IMR-90 (cell line): ENCODE measurements around the gene EXPH5. TPM values are rescaled to one million over a fixed set of nuclear protein-coding genes. Genes with fewer than 3 reads are reported as not detected.

ENCODE experiments used
- ATAC-seq: fragments of 200-7000 bp; cut with Tn5 transposase; 2 replicates; pipeline ENCODE4 v1.9.1; 2020; ENCODE audit warnings: low read depth, mild to moderate bottlenecking, moderate library complexity
- BruUV-seq: library from RNA; stranded (reverse); fragments of 400-500 nt; replicated peaks from 2 replicates; lab custom pipeline; 2021; lab: Mats Ljungman, UMichigan
- CTCF ChIA-PET: fragments of 300-600 bp; formaldehyde crosslinking; extraction: SDS; loops from one replicate; lab custom pipeline; 2021; ENCODE audit warnings: antibody characterized with exemption; lab: Yijun Ruan, JAX
- POLR2A ChIA-PET: fragments of 300-600 bp; sonication (Branson Sonifier 250); formaldehyde crosslinking; loops from one replicate; lab custom pipeline; 2022; ENCODE audit warnings: antibody characterized with exemption; ENCODE audit not compliant: unreplicated experiment; lab: Charles Lee
- DNase-seq: peaks from one replicate; pipeline ENCODE4 v3.0.0; 2013
- H2AFZ ChIP-seq: replicated peaks from 2 replicates; pipeline ENCODE3; 2013; ENCODE audit warnings: low read length, mild to moderate bottlenecking; ENCODE audit not compliant: poor library complexity
- H2AK5ac ChIP-seq: 2 replicates; pipeline ENCODE4 v1.6.1; 2013; ENCODE audit warnings: low read depth, low read length, inconsistent platforms
- H2AK9ac ChIP-seq: replicated peaks from 2 replicates; pipeline ENCODE3; 2013; ENCODE audit warnings: mild to moderate bottlenecking, low read depth, low read length, moderate library complexity; ENCODE audit not compliant: poor library complexity
- H2BK120ac ChIP-seq: 2 replicates; pipeline ENCODE4 v1.6.1; 2013; ENCODE audit warnings: low read depth, low read length, inconsistent platforms
- H2BK15ac ChIP-seq: 3 replicates; pipeline ENCODE4 v1.6.1; 2013; ENCODE audit warnings: low read depth, low read length, inconsistent platforms
- H2BK20ac ChIP-seq: 2 replicates; pipeline ENCODE4 v1.6.1; 2013; ENCODE audit warnings: low read depth, mild to moderate bottlenecking, inconsistent platforms, low read length, moderate library complexity
- H2BK5ac ChIP-seq: 2 replicates; pipeline ENCODE4 v1.6.1; 2013; ENCODE audit warnings: mild to moderate bottlenecking, low read depth, low read length, inconsistent platforms; ENCODE audit not compliant: poor library complexity, severe bottlenecking
- H3K14ac ChIP-seq: replicated peaks from 2 replicates; pipeline ENCODE4 v1.6.1; 2013; ENCODE audit warnings: low read depth, low read length, inconsistent platforms
- H3K18ac ChIP-seq: 2 replicates; pipeline ENCODE4 v1.6.1; 2013; ENCODE audit warnings: low read depth, low read length, control low read depth
- H3K23ac ChIP-seq: 2 replicates; pipeline ENCODE4 v1.6.1; 2013; ENCODE audit warnings: low read depth, low read length, inconsistent platforms
- H3K27ac ChIP-seq: 2 replicates; pipeline ENCODE4 v1.5.1; 2013; ENCODE audit warnings: mild to moderate bottlenecking, control low read depth, low read length; ENCODE audit not compliant: insufficient read depth
- H3K27me3 ChIP-seq: 2 replicates; pipeline ENCODE4 v1.6.1; 2013; ENCODE audit warnings: low read length; ENCODE audit not compliant: control insufficient read depth, insufficient read depth
- H3K36me3 ChIP-seq: 2 replicates; pipeline ENCODE4 v1.6.1; 2013; ENCODE audit warnings: low read length, mixed read lengths; ENCODE audit not compliant: control insufficient read depth, insufficient read depth
- H3K4ac ChIP-seq: 2 replicates; pipeline ENCODE4 v1.6.1; 2013; ENCODE audit warnings: low read depth, low read length, inconsistent platforms
- H3K4me1 ChIP-seq: 2 replicates; pipeline ENCODE4 v1.6.1; 2013; ENCODE audit warnings: low read length, mixed read lengths; ENCODE audit not compliant: control insufficient read depth, insufficient read depth
- H3K4me2 ChIP-seq: 2 replicates; pipeline ENCODE4 v1.6.1; 2013; ENCODE audit warnings: low read depth, mild to moderate bottlenecking, control low read depth, low read length, moderate library complexity
- H3K4me3 ChIP-seq: 2 replicates; pipeline ENCODE4 v1.5.1; 2013; ENCODE audit warnings: low read depth, mild to moderate bottlenecking, control low read depth, low read length, moderate library complexity; ENCODE audit not compliant: insufficient read depth
- H3K56ac ChIP-seq: 2 replicates; pipeline ENCODE4 v1.6.1; 2013; ENCODE audit warnings: low read length, inconsistent platforms; ENCODE audit not compliant: insufficient read depth; ENCODE audit errors: extremely low read depth
- H3K79me1 ChIP-seq, 2 experiments: 2 replicates each; pipeline ENCODE4 v1.6.1; 2013; ENCODE audit warnings: low read length in 2 of 2, inconsistent platforms in 1 of 2, low read depth in 1 of 2
- H3K9ac ChIP-seq: 2 replicates; pipeline ENCODE4 v1.6.1; 2013; ENCODE audit warnings: low read depth, low read length, control low read depth
- H3K9me1 ChIP-seq: 2 replicates; pipeline ENCODE4 v1.6.1; 2013; ENCODE audit warnings: low read length, inconsistent platforms; ENCODE audit not compliant: insufficient read depth
- H3K9me3 ChIP-seq: 2 replicates; pipeline ENCODE4 v1.6.1; 2013; ENCODE audit warnings: low read length; ENCODE audit not compliant: control insufficient read depth, insufficient read depth
- H4K20me1 ChIP-seq: 2 replicates; pipeline ENCODE4 v1.6.1; 2013; ENCODE audit warnings: low read length, inconsistent platforms; ENCODE audit not compliant: insufficient read depth
- H4K5ac ChIP-seq: 2 replicates; pipeline ENCODE4 v1.6.1; 2013; ENCODE audit warnings: mild to moderate bottlenecking, low read depth, low read length, control low read depth
- H4K8ac ChIP-seq, 2 experiments: 2 replicates each; pipeline ENCODE4 v1.6.1; 2013; ENCODE audit warnings: low read depth in 2 of 2, low read length in 2 of 2, control low read depth in 1 of 2, inconsistent platforms in 1 of 2
- H4K91ac ChIP-seq: 2 replicates; pipeline ENCODE4 v1.6.1; 2013; ENCODE audit warnings: low read depth, low read length, inconsistent platforms; ENCODE audit not compliant: insufficient read depth
- BHLHE40 ChIP-seq: fragments of 150-350 bp; IDR thresholded peaks from 2 replicates; pipeline ENCODE4 v1.6.1; 2016; ENCODE audit warnings: mild to moderate bottlenecking, low read depth, low read length
- CEBPB ChIP-seq: IDR thresholded peaks from 2 replicates; pipeline ENCODE4 v1.6.1; 2012; ENCODE audit warnings: low read depth, low read length, improper control_type of control experiment
- CHD1 ChIP-seq: IDR thresholded peaks from 2 replicates; pipeline ENCODE4 v1.6.1; 2012; ENCODE audit warnings: low read depth, low read length, improper control_type of control experiment
- FOS ChIP-seq: fragments of 150-350 bp; IDR thresholded peaks from 2 replicates; pipeline ENCODE4 v1.6.1; 2016; ENCODE audit warnings: low read depth, low read length
- MAFK ChIP-seq: IDR thresholded peaks from 2 replicates; pipeline ENCODE4 v1.6.1; 2012; ENCODE audit warnings: low read depth, low read length, improper control_type of control experiment
- MAZ ChIP-seq: IDR thresholded peaks from 2 replicates; pipeline ENCODE4 v1.6.1; 2012; ENCODE audit warnings: low read depth, mild to moderate bottlenecking, low read length, improper control_type of control experiment, moderate library complexity, borderline replicate concordance
- MXI1 ChIP-seq: IDR thresholded peaks from 2 replicates; pipeline ENCODE4 v1.6.1; 2012; ENCODE audit warnings: low read depth, mild to moderate bottlenecking, low read length, moderate library complexity, borderline replicate concordance
- NFE2L2 ChIP-seq: fragments of 150-350 bp; IDR thresholded peaks from 2 replicates; pipeline ENCODE4 v1.6.1; 2016; ENCODE audit warnings: low read depth, mild to moderate bottlenecking, low read length
- POLR2A ChIP-seq: IDR thresholded peaks from 2 replicates; pipeline ENCODE4 v1.6.1; 2012; ENCODE audit warnings: mild to moderate bottlenecking, low read depth, low read length
- RAD21 ChIP-seq: IDR thresholded peaks from 2 replicates; pipeline ENCODE4 v1.6.1; 2012; ENCODE audit warnings: low read length, improper control_type of control experiment
- RCOR1 ChIP-seq: IDR thresholded peaks from 2 replicates; pipeline ENCODE4 v1.6.1; 2012; ENCODE audit warnings: mild to moderate bottlenecking, low read length, improper control_type of control experiment; ENCODE audit not compliant: insufficient replicate concordance
- RFX5 ChIP-seq: IDR thresholded peaks from 2 replicates; pipeline ENCODE4 v1.8.0; 2012; ENCODE audit warnings: low read depth, mild to moderate bottlenecking, low read length, moderate library complexity
- SMC3 ChIP-seq: fragments of 150-350 bp; IDR thresholded peaks from 2 replicates; pipeline ENCODE4 v1.6.1; 2016; ENCODE audit warnings: low read depth, mild to moderate bottlenecking, antibody characterized with exemption, low read length, moderate library complexity
- WGBS, 2 experiments: methylation state at CpG; one replicate each; pipeline versions ENCODE4 v1.1.5 to v1.1.7; 2013; ENCODE audit warnings: missing lambda C conversion rate in 2 of 2; ENCODE audit not compliant: insufficient read length in 1 of 2; ENCODE audit errors: extremely low coverage in 2 of 2; 5-methylcytosine and 5-hydroxymethylcytosine counted together
- dilution Hi-C: fragments of 300-500 bp; cut with HindIII; formaldehyde crosslinking; loops from one replicate; pipeline ENCODE4 v1.14.3; 2018; ENCODE audit warnings: low sequenced_read_pairs; ENCODE audit not compliant: unreplicated experiment
- in situ Hi-C: fragments of 300-500 bp; cut with MboI; formaldehyde crosslinking; loops from 3 replicates; pipeline ENCODE4 v1.14.3; 2019; ENCODE audit warnings: low sequenced_read_pairs, inconsistent platforms, mixed read lengths
- intact Hi-C: fragments of 100-400 bp; cut with micrococcal nuclease; formaldehyde crosslinking; loops from 2 replicates; pipeline ENCODE4 v1.10.0; 2022
- polyA plus RNA-seq, 3 experiments: library from polyadenylated mRNA; depleted of rRNA; stranded (reverse); fragments of >200 nt; gene quantifications; 2 replicates each; pipeline ENCODE4 v1.2.3, GENCODE V29; 2012; ENCODE audit warnings: low replicate concordance in 1 of 3
- total RNA-seq: library from RNA; depleted of rRNA; stranded (reverse); fragments of >200 nt; gene quantifications from 2 replicates; pipeline ENCODE4 v1.2.3, GENCODE V29; 2012
- TF ChIP-seq, protein P1 (sequence below): fragments of 150-350 bp; IDR thresholded peaks from 2 replicates; pipeline ENCODE4 v1.6.1; 2016; ENCODE audit warnings: low read depth, mild to moderate bottlenecking, low read length, moderate library complexity, borderline replicate concordance
- TF ChIP-seq, protein P2 (sequence below): conservative IDR thresholded peaks from 2 replicates; pipeline ENCODE4 v1.5.1; 2012; ENCODE audit warnings: mild to moderate bottlenecking, low read depth, low read length, improper control_type of control experiment
- TF ChIP-seq, protein P3 (sequence below): fragments of 150-350 bp; IDR thresholded peaks from 2 replicates; pipeline ENCODE4 v1.6.1; 2017; ENCODE audit warnings: mild to moderate bottlenecking, antibody characterized with exemption, low read length, low read depth

EXPH5 gene
- total and polyA plus RNA-seq, 2 of the 4 experiments (the other 2 are of a cell fraction): 0.05 to 0.72 TPM

DNA sequence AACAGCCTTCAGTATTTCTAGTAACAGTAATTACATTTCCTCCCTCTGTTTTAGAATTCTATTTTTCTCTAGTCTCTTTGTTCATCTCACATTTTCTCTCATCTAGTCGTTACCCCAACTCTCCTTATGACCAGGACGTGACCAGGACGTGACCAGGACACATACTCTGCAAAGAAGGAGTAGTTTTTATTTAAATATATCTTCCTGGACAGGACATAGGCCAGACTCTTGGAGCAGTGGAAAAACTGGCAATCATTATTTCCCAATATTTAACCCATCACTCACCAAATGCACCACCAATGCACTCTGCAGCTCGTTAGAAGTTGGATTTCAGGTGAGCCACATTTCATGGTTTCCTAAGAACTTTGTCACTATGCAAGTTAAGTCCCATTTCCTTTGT is 55.1 kb downstream of the EXPH5 start:
- intact Hi-C loops: no loop called here
- no peak overlapping the region for H2BK15ac ChIP-seq

More for the DNA sequence above, 55.1 kb downstream of the EXPH5 start:
- H4K91ac ChIP-seq: no peak overlapping the region
- H2AK5ac ChIP-seq: no peak overlapping the region
- no peak overlapping the region for H2BK120ac ChIP-seq
- H2AFZ ChIP-seq: no peak overlapping the region
- no peak for DNase-seq
- no peak overlapping the region for H2BK5ac ChIP-seq
- BruUV-seq: no TSS peak
- H3K9me1 ChIP-seq: no peaks in the 10 kb centered on the region; the same call in 1 of the 2 replicates
- H4K20me1 ChIP-seq: no peaks in the 10 kb centered on the region
- H2AK9ac ChIP-seq: no peak overlapping the region
- H3K4me1 ChIP-seq: no peaks in the 10 kb centered on the region; the same call in 1 of the 2 replicates
- POLR2A ChIA-PET: interaction anchor here (1.0 kb wide), 1 partner anchor 13 kb away, joined by 3 read pairs; no protein-coding TSS in a partner anchor
- no peaks in the 10 kb centered on the region for H3K36me3 ChIP-seq
- no peak for ATAC-seq
- no peak overlapping the region for H3K14ac ChIP-seq
- H3K27me3 ChIP-seq: no peaks in the 10 kb centered on the region; the same call in 1 of the 2 replicates
- no peak overlapping the region for H4K8ac ChIP-seq
- in situ Hi-C loops: no loop called here
- no peak overlapping the region for H3K56ac ChIP-seq
- H3K79me1 ChIP-seq: no peaks in the 10 kb centered on the region
- no peaks in the 10 kb centered on the region for H3K9me3 ChIP-seq
- H3K9ac ChIP-seq: no peak overlapping the region
- H3K4me3 ChIP-seq: no peak overlapping the region
- H3K23ac ChIP-seq: no peak overlapping the region
- no peak overlapping the region for H3K4ac ChIP-seq
- TF ChIP-seq FOS (no peak), RFX5 (no peak), CEBPB (no peak), RCOR1 (no peak), MAZ (no peak), MAFK (no peak), MXI1 (no peak), CHD1 (no peak), SMC3 (no peak), RAD21 (no peak), NFE2L2 (no peak), POLR2A (no peak), BHLHE40 (no peak)
- TF ChIP-seq, protein P1, sequence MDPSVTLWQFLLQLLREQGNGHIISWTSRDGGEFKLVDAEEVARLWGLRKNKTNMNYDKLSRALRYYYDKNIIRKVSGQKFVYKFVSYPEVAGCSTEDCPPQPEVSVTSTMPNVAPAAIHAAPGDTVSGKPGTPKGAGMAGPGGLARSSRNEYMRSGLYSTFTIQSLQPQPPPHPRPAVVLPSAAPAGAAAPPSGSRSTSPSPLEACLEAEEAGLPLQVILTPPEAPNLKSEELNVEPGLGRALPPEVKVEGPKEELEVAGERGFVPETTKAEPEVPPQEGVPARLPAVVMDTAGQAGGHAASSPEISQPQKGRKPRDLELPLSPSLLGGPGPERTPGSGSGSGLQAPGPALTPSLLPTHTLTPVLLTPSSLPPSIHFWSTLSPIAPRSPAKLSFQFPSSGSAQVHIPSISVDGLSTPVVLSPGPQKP: no peak
- TF ChIP-seq, protein P2, sequence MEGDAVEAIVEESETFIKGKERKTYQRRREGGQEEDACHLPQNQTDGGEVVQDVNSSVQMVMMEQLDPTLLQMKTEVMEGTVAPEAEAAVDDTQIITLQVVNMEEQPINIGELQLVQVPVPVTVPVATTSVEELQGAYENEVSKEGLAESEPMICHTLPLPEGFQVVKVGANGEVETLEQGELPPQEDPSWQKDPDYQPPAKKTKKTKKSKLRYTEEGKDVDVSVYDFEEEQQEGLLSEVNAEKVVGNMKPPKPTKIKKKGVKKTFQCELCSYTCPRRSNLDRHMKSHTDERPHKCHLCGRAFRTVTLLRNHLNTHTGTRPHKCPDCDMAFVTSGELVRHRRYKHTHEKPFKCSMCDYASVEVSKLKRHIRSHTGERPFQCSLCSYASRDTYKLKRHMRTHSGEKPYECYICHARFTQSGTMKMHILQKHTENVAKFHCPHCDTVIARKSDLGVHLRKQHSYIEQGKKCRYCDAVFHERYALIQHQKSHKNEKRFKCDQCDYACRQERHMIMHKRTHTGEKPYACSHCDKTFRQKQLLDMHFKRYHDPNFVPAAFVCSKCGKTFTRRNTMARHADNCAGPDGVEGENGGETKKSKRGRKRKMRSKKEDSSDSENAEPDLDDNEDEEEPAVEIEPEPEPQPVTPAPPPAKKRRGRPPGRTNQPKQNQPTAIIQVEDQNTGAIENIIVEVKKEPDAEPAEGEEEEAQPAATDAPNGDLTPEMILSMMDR: no peak
- TF ChIP-seq, protein P3, sequence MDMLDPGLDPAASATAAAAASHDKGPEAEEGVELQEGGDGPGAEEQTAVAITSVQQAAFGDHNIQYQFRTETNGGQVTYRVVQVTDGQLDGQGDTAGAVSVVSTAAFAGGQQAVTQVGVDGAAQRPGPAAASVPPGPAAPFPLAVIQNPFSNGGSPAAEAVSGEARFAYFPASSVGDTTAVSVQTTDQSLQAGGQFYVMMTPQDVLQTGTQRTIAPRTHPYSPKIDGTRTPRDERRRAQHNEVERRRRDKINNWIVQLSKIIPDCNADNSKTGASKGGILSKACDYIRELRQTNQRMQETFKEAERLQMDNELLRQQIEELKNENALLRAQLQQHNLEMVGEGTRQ: no peak
- no peak overlapping the region for H4K5ac ChIP-seq
- H3K27ac ChIP-seq: no peak overlapping the region
- dilution Hi-C loops: no loop called here
- 40% methylated on average over 1 of the region's 4 CpGs; no CpG with 5 or more reads in 1 of the 2 experiments for WGBS, 2 experiments
- CTCF ChIA-PET: no interaction called here
- H3K18ac ChIP-seq: no peak overlapping the region
- H3K4me2 ChIP-seq: no peak overlapping the region
- H2BK20ac ChIP-seq: no peak overlapping the region
